Keratinocyte (primary cell): ENCODE data around the gene FBN2. TPM values are rescaled to one million over a fixed set of nuclear protein-coding genes. Genes with fewer than 3 reads are reported as not detected.

Source experiments
- DNase-seq: peaks from one replicate; pipeline ENCODE4 v3.0.0-alpha.2; 2011; ENCODE audit warnings: low read depth, missing footprints, low spot score
- FAIRE-seq: peaks from 2 replicates; lab custom pipeline; 2011; peaks lifted over from hg19 to GRCh38; lab: Jason Lieb, UNC
- H2AFZ ChIP-seq: 2 replicates; pipeline ENCODE4 v1.6.0; 2012; ENCODE audit warnings: low read length, control low read depth, inconsistent platforms; ENCODE audit not compliant: control insufficient read depth
- H3K27ac ChIP-seq: 2 replicates; pipeline ENCODE4 v1.5.1; 2011; ENCODE audit warnings: low read length; ENCODE audit not compliant: control insufficient read depth, insufficient read depth
- H3K27me3 ChIP-seq: 3 replicates; pipeline ENCODE4 v1.6.0; 2011; ENCODE audit warnings: low read length; ENCODE audit not compliant: control insufficient read depth, insufficient read depth; ENCODE audit errors: extremely low read depth
- H3K36me3 ChIP-seq, 2 experiments: 2 replicates in 1 of 2; 3 replicates in 1 of 2; pipeline ENCODE4 v1.5.1; 2011; ENCODE audit warnings: low read length in 2 of 2, mild to moderate bottlenecking in 1 of 2; ENCODE audit not compliant: control insufficient read depth in 2 of 2, insufficient read depth in 2 of 2; ENCODE audit errors: extremely low read depth in 1 of 2
- H3K4me1 ChIP-seq: 3 replicates; pipeline ENCODE4 v1.5.1; 2011; ENCODE audit warnings: low read length; ENCODE audit not compliant: control insufficient read depth, insufficient read depth; ENCODE audit errors: extremely low read depth
- H3K4me2 ChIP-seq: 3 replicates; pipeline ENCODE4 v1.6.0; 2011; ENCODE audit warnings: low read depth, low read length; ENCODE audit not compliant: control insufficient read depth, insufficient read depth; ENCODE audit errors: extremely low read depth
- H3K4me3 ChIP-seq, 3 experiments: fragments of 200-600 bp in 1 of 3; sonication (generic) in 1 of 3; 2 replicates in 2 of 3; 3 replicates in 1 of 3; pipeline ENCODE4 v1.5.1; 2011 to 2016; ENCODE audit warnings: low read length in 3 of 3, mild to moderate bottlenecking in 3 of 3, control low read depth in 2 of 3, inconsistent platforms in 1 of 3, low read depth in 1 of 3, mixed read lengths in 1 of 3, mixed run types in 1 of 3, moderate library complexity in 1 of 3; ENCODE audit not compliant: control insufficient read depth in 2 of 3, insufficient read depth in 2 of 3; ENCODE audit errors: extremely low read depth in 1 of 3
- H3K79me2 ChIP-seq: 2 replicates; pipeline ENCODE4 v1.6.0; 2012; ENCODE audit warnings: low read length; ENCODE audit not compliant: control insufficient read depth, insufficient read depth
- H3K9ac ChIP-seq: 3 replicates; pipeline ENCODE4 v1.6.0; 2011; ENCODE audit warnings: low read length; ENCODE audit not compliant: control insufficient read depth, insufficient read depth; ENCODE audit errors: extremely low read depth
- H3K9me1 ChIP-seq: 3 replicates; pipeline ENCODE4 v1.6.0; 2011; ENCODE audit warnings: low read length; ENCODE audit not compliant: control insufficient read depth, insufficient read depth; ENCODE audit errors: extremely low read depth
- H3K9me3 ChIP-seq: 2 replicates; pipeline ENCODE4 v1.5.1; 2012; ENCODE audit warnings: low read depth, low read length; ENCODE audit not compliant: control insufficient read depth
- H4K20me1 ChIP-seq: 3 replicates; pipeline ENCODE4 v1.6.0; 2011; ENCODE audit warnings: low read length; ENCODE audit not compliant: control insufficient read depth, insufficient read depth; ENCODE audit errors: extremely low read depth
- EZH2 ChIP-seq: IDR thresholded peaks from one replicate; pipeline ENCODE4 v1.6.1; 2012; ENCODE audit warnings: inconsistent platforms, mild to moderate bottlenecking, low read length, moderate library complexity
- dilution Hi-C: fragments of 300-500 bp; cut with MboI; formaldehyde crosslinking; loops from one replicate; pipeline ENCODE4 v1.7.0; 2020; ENCODE audit warnings: low sequenced_read_pairs; ENCODE audit not compliant: extremely low pct_ligation_motif_present
- polyA plus RNA-seq, 5 experiments: library from polyadenylated mRNA; depleted of rRNA in 3 of 5; stranded (reverse) in 3 of 5; stranded (forward) in 1 of 5; unstranded in 1 of 5; fragments of >200 nt; gene quantifications; 1 replicate in 1 of 5; 2 replicates in 3 of 5; 3 replicates in 1 of 5; pipeline versions ENCODE4 v1.2.1 to v1.2.3, GENCODE V29; 2011 to 2012; ENCODE audit warnings: missing spikeins in 2 of 5, low read depth in 1 of 5, low replicate concordance in 1 of 5
- TF ChIP-seq, protein P1 (sequence below), 3 experiments: IDR thresholded peaks in 1 of 3; conservative IDR thresholded peaks in 1 of 3; optimal IDR thresholded peaks in 1 of 3; 2 replicates in 2 of 3; 3 replicates in 1 of 3; pipeline versions ENCODE3 to v1.5.1; 2011; ENCODE audit warnings: low read length in 3 of 3, mild to moderate bottlenecking in 3 of 3, moderate library complexity in 2 of 3, control low read depth in 1 of 3, inconsistent platforms in 1 of 3; ENCODE audit not compliant: insufficient read depth in 2 of 3; ENCODE audit errors: extremely low read depth in 1 of 3

The FBN2 gene
- polyA plus RNA-seq, 1 donor (not counting 4 experiments of a cell fraction or from before 2014, with no cell fraction given): 30.1 TPM

DNA sequence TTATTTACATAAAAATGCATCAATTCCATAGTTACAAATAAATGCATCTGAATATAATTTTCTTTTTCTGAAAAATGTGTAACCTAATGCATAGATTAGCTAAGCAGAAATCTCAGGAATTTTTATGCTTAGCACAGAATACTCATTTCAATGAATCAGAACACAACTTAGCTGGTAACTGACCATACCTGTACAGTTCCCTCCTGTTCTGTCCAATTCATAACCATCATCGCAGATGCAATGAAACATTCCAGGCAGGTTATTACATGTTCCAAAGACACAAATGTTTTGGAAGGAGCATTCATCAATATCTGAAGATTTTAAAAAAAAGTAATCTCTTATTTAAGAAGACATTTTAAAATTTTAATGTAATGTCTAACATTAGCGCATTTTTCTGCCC is 219.4 kb downstream of the FBN2 start:
- peak; percentile 55 for FAIRE-seq
- H3K79me2 ChIP-seq: no peaks in the 10 kb centered on the region
- no peaks in the 10 kb centered on the region for H3K27me3 ChIP-seq
- H3K36me3 ChIP-seq: peaks cover 0 to 2% of the 10 kb centered on the region in 2 experiments
- dilution Hi-C loops: no loop called here
- DNase-seq: peak; percentile 66
- no peak overlapping the region for H2AFZ ChIP-seq
- no peaks in the 10 kb centered on the region for H4K20me1 ChIP-seq
- TF ChIP-seq, protein P1, sequence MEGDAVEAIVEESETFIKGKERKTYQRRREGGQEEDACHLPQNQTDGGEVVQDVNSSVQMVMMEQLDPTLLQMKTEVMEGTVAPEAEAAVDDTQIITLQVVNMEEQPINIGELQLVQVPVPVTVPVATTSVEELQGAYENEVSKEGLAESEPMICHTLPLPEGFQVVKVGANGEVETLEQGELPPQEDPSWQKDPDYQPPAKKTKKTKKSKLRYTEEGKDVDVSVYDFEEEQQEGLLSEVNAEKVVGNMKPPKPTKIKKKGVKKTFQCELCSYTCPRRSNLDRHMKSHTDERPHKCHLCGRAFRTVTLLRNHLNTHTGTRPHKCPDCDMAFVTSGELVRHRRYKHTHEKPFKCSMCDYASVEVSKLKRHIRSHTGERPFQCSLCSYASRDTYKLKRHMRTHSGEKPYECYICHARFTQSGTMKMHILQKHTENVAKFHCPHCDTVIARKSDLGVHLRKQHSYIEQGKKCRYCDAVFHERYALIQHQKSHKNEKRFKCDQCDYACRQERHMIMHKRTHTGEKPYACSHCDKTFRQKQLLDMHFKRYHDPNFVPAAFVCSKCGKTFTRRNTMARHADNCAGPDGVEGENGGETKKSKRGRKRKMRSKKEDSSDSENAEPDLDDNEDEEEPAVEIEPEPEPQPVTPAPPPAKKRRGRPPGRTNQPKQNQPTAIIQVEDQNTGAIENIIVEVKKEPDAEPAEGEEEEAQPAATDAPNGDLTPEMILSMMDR (optimal IDR thresholded peaks at IDR 0.05 in 1 of 3, IDR thresholded peaks at IDR 0.05 in 1 of 3, conservative IDR thresholded peaks at IDR 0.05 in 1 of 3; ENCODE audit: extremely low read depth in 1 of 3, insufficient read depth in 2 of 3, low read length in 3 of 3): no peak
- no peak for TF ChIP-seq EZH2
- H3K4me2 ChIP-seq: peak overlapping the region; percentile 48
- H3K4me3 ChIP-seq: no peak overlapping the region
- peak overlapping the region; percentile 53 for H3K27ac ChIP-seq
- no peaks in the 10 kb centered on the region for H3K9me3 ChIP-seq
- H3K9me1 ChIP-seq: no peaks in the 10 kb centered on the region
- no peak overlapping the region for H3K9ac ChIP-seq
- peaks cover 31% of the 10 kb centered on the region for H3K4me1 ChIP-seq

DNA sequence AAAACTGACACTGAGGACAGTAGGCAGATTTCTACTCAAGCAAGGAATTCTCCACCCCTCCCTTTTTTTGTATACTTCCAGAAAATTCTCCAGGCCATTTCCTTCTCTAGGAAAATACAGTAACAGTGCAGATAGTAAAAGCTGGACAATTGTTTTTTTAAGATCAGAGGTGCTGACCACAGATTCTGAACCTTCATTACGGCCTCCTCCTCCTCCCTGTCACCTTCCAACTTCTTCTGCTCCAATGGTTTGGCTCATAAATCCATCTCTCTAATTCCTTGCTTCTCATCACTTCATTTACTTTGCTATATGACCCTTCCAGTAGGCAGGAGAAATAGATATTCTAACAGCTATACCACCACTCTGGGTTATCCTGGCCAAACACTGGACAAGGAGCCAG is 220.6 kb downstream of the FBN2 start:
- Histone ChIP-seq H3K4me3 (no peak overlapping the region), H3K9me3 (no peaks in the 10 kb centered on the region), H3K9me1 (no peaks in the 10 kb centered on the region), H3K4me2 (no peak overlapping the region), H3K79me2 (no peaks in the 10 kb centered on the region), H2AFZ (no peak overlapping the region), H3K4me1 (peaks cover 31% of the 10 kb centered on the region), H3K27ac (no peak overlapping the region), H3K27me3 (no peaks in the 10 kb centered on the region), H3K9ac (no peak overlapping the region), H4K20me1 (no peaks in the 10 kb centered on the region), H3K36me3 (peaks cover 0 to 2% of the 10 kb centered on the region in 2 experiments)
- dilution Hi-C loops: no loop called here
- DNase-seq: no peak
- TF ChIP-seq EZH2: no peak
- TF ChIP-seq, protein P1 (optimal IDR thresholded peaks at IDR 0.05 in 1 of 3, IDR thresholded peaks at IDR 0.05 in 1 of 3, conservative IDR thresholded peaks at IDR 0.05 in 1 of 3; ENCODE audit: extremely low read depth in 1 of 3, insufficient read depth in 2 of 3, low read length in 3 of 3): no peak
- FAIRE-seq: no peak
